ENCODE results near the gene HMX2.

- TF ChIP-seq POLR2A (IDR thresholded peaks at IDR 0.05; ENCODE audit: low read length) (no peak), GATA1 (IDR thresholded peaks at IDR 0.05; ENCODE audit: low read depth, low read length) (no peak)
Measured at GRCh38 chr10:123117644-123118417, 30.1 kb upstream of the HMX2 start.

All from erythroblast (primary cell).